Testis (tissue), 3 donors: Measurements from ENCODE around the gene ZNF837. TPM values are rescaled to one million over a fixed set of nuclear protein-coding genes. Genes with fewer than 3 reads are reported as not detected.

Source experiments
- DNase-seq: peaks from one replicate; pipeline ENCODE4 v3.0.0-alpha.2; 2019
- H3K27ac ChIP-seq, 2 donors: fragments of 200-600 bp; sonication (generic); one replicate each; pipeline ENCODE4 v1.5.1; 2019
- H3K27me3 ChIP-seq: fragments of 200-600 bp; sonication (generic); one replicate; pipeline ENCODE4 v1.5.1; 2019
- H3K36me3 ChIP-seq: fragments of 200-600 bp; sonication (generic); one replicate; pipeline ENCODE4 v1.5.1; 2017; ENCODE audit warnings: low read depth; ENCODE audit errors: missing control alignments
- H3K4me1 ChIP-seq: fragments of 200-600 bp; sonication (generic); one replicate; pipeline ENCODE4 v1.5.1; 2019
- H3K4me3 ChIP-seq, 2 donors: fragments of 200-600 bp; sonication (generic); one replicate each; pipeline ENCODE4 v1.5.1; 2017 to 2019
- H3K9me3 ChIP-seq: fragments of 200-600 bp; sonication (generic); one replicate; pipeline ENCODE4 v1.5.1; 2017
- CTCF ChIP-seq, 3 experiments: fragments of 450-650 bp in 2 of 3; fragments of 200-600 bp in 1 of 3; sonication (generic) in 1 of 3; IDR thresholded peaks; one replicate each; pipeline ENCODE4 v1.5.1; 2016 to 2019; ENCODE audit warnings: antibody characterized with exemption in 3 of 3, mild to moderate bottlenecking in 2 of 3, moderate library complexity in 1 of 3
- POLR2A ChIP-seq: fragments of 450-650 bp; IDR thresholded peaks from one replicate; pipeline ENCODE4 v1.6.1; 2017; ENCODE audit warnings: antibody characterized with exemption, mild to moderate bottlenecking, moderate library complexity
- WGBS, 2 donors: methylation state at CpG; one replicate each; pipeline ENCODE4 v1.1.5; 2018; 5-methylcytosine and 5-hydroxymethylcytosine counted together
- intact Hi-C: fragments of 100-400 bp; cut with DNase I; formaldehyde crosslinking; loops from one replicate; pipeline ENCODE4 v1.15.1; 2023; ENCODE audit warnings: low total_unique reads
- polyA plus RNA-seq: library from polyadenylated mRNA; stranded (reverse); fragments of 350-450 nt; fragmentation: Illumina TruSeq; extraction: RNeasy Lipid Tissue Mini Kit (QIAGEN cat#74804); gene quantifications from one replicate; pipeline ENCODE4 v1.2.3, GENCODE V29; 2014; ENCODE audit warnings: low read depth, low replicate concordance; ENCODE audit not compliant: insufficient read depth
- total RNA-seq, 2 donors: library from RNA; depleted of rRNA; stranded (reverse); fragments of >200 nt; gene quantifications; one replicate each; pipeline ENCODE4 v1.2.3, GENCODE V29; 2016

Gene ZNF837
- total and polyA plus RNA-seq, 3 donors from 2014 or later, result 1.3 to 9.3 (median 6.2) TPM

GRCh38 chr19:58346961-58347929 lies 33.6 kb downstream of the ZNF837 start:
- H3K36me3 ChIP-seq, result no peaks in the 10 kb centered on the region
- H3K4me1 ChIP-seq, result peaks cover 13% of the 10 kb centered on the region
- no peaks in the 10 kb centered on the region for H3K27me3 ChIP-seq
- H3K4me3 ChIP-seq, result peak overlapping the region; percentile 55 to 72
- H3K9me3 ChIP-seq, result no peaks in the 10 kb centered on the region
- intact Hi-C loops, result no loop called here
- WGBS, 2 donors, result 2 to 3% methylated on average over 5 to 66 of the region's 82 CpGs
- DNase-seq, result peak; percentile 65
- H3K27ac ChIP-seq, result no peak overlapping the region
- TF ChIP-seq CTCF (IDR thresholded peaks at IDR 0.05), result no peak
- TF ChIP-seq POLR2A, result no peak

- 74 to 82% methylated on average over 5 of the region's 5 CpGs for WGBS, 2 donors
Measured at GRCh38 chr19:58345558-58345957, 35.3 kb downstream of the ZNF837 start.

GRCh38 chr19:58338825-58339558 lies 41.8 kb downstream of the ZNF837 start:
- H3K9me3 ChIP-seq, result no peaks in the 10 kb centered on the region
- H3K27me3 ChIP-seq, result no peaks in the 10 kb centered on the region
- 62 to 80% methylated on average over 9 to 30 of the region's 30 CpGs for WGBS, 2 donors
- no peak overlapping the region for H3K27ac ChIP-seq
- no peak for TF ChIP-seq CTCF (IDR thresholded peaks at IDR 0.05)
- TF ChIP-seq POLR2A, result no peak
- H3K36me3 ChIP-seq, result no peaks in the 10 kb centered on the region
- no peaks in the 10 kb centered on the region for H3K4me1 ChIP-seq
- H3K4me3 ChIP-seq, result no peak overlapping the region
- intact Hi-C loops, result no loop called here
- DNase-seq, result no peak

More at GRCh38 chr19:58345558-58345957, 35.3 kb downstream of the ZNF837 start:
- Histone ChIP-seq H3K4me3 (no peak overlapping the region), H3K27me3 (no peaks in the 10 kb centered on the region), H3K9me3 (no peaks in the 10 kb centered on the region), H3K36me3 (no peaks in the 10 kb centered on the region), H3K27ac (no peak overlapping the region), H3K4me1 (peaks cover 13% of the 10 kb centered on the region)
- TF ChIP-seq POLR2A, result no peak
- no peak for TF ChIP-seq CTCF (IDR thresholded peaks at IDR 0.05)
- intact Hi-C loops, result no loop called here
- DNase-seq, result no peak

- no peaks in the 10 kb centered on the region for H3K36me3 ChIP-seq
- intact Hi-C loops, result no loop called here
- H3K4me3 ChIP-seq, result no peak overlapping the region
- H3K9me3 ChIP-seq, result no peaks in the 10 kb centered on the region
- no peak for DNase-seq
- no peak overlapping the region for H3K27ac ChIP-seq
- no peaks in the 10 kb centered on the region for H3K27me3 ChIP-seq
- 87 to 98% methylated on average over 6 to 11 of the region's 11 CpGs for WGBS, 2 donors
- TF ChIP-seq CTCF (IDR thresholded peaks at IDR 0.05), result no peak
- TF ChIP-seq POLR2A, result no peak
- H3K4me1 ChIP-seq, result no peaks in the 10 kb centered on the region
Measured at GRCh38 chr19:58338336-58338735, 42.5 kb downstream of the ZNF837 start.
